Loucy (cell line): ENCODE data around the gene TNFRSF11A.

Source experiments
- CTCF ChIP-seq: fragments of 200-600 bp; sonication (generic); conservative IDR thresholded peaks from 2 replicates; pipeline ENCODE4 v1.5.1; 2014; ENCODE audit warnings: mild to moderate bottlenecking, antibody characterized with exemption, low read length
- EZH2phosphoT487 ChIP-seq: fragments of 200-600 bp; IDR thresholded peaks from 2 replicates; pipeline ENCODE4 v1.6.1; 2018; ENCODE audit warnings: antibody characterized with exemption, mild to moderate bottlenecking, moderate library complexity, borderline replicate concordance

- TF ChIP-seq CTCF (no peak), EZH2phosphoT487 (no peak)
Observed at GRCh38 chr18:62326646-62327348, 1.7 kb downstream of the TNFRSF11A start.
